GM21526 (cell line): ENCODE measurements around the gene STARD9.

Experiments used
- ATAC-seq: cut with Tn5 transposase; IDR thresholded peaks from one replicate; pipeline ENCODE4 v1.9.1; 2021; ENCODE audit warnings: moderate library complexity; ENCODE audit not compliant: unreplicated experiment, low FRiP score

Gene STARD9

GRCh38 chr15:42691770-42692169, 116.4 kb downstream of the STARD9 start:
- no peak for ATAC-seq

DNA sequence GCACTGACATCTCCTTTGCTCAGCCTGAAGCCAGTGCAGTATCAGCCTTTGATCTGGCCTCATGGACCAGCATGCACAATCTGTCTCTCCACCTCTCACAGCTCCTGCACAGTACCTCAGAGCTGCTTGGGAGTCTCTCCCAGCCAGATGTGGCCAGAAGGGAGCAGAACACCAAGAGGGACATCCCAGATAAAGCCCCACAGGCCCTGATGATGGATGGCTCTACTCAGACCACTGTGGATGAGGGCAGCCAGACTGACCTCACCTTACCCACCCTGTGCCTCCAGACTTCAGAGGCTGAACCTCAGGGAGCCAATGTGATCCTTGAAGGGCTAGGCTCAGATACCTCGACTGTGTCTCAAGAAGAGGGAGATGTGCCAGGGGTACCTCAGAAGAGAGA, 117.1 kb downstream of the STARD9 start:
- ATAC-seq = no peak

DNA sequence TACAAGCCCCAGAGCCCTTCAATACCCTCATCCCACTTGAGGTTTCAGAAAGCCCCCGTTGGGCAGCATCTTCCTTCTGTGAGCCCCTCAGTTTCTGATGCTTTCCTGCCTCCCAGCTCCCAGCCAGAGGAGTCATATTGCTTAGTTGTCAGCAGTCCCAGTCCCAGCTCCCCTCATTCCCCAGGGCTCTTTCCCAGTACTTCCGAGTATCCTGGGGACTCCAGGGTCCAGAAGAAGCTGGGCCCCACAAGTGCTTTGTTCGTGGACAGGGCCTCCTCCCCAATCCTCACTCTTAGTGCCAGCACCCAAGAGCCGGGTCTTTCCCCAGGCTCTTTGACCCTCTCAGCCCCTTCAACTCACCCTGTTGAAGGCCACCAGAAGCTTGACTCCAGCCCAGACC, 117.6 kb downstream of the STARD9 start:
- no peak for ATAC-seq

DNA sequence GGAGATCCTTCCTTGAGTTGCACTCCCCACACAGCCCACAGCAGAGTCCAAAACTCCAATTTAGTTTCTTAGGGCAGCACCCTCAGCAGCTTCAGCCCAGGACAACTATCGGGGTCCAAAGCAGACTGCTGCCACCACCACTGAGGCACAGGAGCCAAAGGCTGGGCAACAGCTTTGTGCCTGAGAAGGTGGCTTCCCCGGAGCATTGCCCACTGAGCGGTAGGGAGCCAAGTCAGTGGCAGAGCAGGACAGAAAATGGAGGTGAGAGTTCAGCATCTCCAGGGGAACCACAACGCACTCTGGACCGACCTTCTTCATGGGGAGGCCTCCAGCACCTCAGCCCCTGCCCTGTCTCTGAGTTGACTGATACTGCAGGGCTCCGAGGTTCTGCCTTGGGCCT, 118.1 kb downstream of the STARD9 start:
- ATAC-seq = no peak

GRCh38 chr15:42693942-42694341, 118.5 kb downstream of the STARD9 start:
- no peak for ATAC-seq

- no peak for ATAC-seq
Measured at GRCh38 chr15:42694398-42694797, 119.0 kb downstream of the STARD9 start.

DNA sequence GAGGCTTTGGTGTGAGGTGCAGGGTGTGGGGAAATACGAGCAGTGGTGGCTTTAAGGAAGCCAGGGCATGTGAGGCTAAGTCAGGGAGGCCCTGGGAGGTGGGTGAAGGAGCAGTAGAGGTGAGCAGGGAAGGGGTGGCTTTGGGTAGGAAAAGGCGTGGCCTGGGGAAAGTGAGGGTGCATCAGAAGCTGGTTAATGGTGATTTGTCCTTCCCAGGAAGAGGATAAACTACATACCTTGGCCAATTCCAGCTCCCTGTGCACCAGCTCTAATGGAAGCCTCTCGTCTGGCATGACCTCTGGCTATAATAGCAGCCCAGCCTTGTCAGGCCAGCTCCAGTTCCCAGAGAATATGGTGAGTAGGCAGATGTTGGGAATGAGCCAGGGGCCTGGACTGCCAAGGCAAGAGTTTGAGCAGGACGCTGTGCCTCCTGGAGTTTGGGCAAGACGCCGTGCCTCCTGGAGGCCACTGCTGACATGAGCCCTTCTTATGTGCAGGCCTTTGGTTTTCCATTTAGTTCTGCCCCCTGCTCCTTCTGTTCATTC, 120.2 kb downstream of the STARD9 start:
- ATAC-seq = no peak

GRCh38 chr15:42696626-42697025, 121.2 kb downstream of the STARD9 start:
- no peak for ATAC-seq

GRCh38 chr15:42704492-42704926, 129.1 kb downstream of the STARD9 start:
- ATAC-seq = no peak

GRCh38 chr15:42705336-42705735, 129.9 kb downstream of the STARD9 start:
- no peak for ATAC-seq

- ATAC-seq = no peak
Measured at GRCh38 chr15:42707068-42707467, 131.7 kb downstream of the STARD9 start.

DNA sequence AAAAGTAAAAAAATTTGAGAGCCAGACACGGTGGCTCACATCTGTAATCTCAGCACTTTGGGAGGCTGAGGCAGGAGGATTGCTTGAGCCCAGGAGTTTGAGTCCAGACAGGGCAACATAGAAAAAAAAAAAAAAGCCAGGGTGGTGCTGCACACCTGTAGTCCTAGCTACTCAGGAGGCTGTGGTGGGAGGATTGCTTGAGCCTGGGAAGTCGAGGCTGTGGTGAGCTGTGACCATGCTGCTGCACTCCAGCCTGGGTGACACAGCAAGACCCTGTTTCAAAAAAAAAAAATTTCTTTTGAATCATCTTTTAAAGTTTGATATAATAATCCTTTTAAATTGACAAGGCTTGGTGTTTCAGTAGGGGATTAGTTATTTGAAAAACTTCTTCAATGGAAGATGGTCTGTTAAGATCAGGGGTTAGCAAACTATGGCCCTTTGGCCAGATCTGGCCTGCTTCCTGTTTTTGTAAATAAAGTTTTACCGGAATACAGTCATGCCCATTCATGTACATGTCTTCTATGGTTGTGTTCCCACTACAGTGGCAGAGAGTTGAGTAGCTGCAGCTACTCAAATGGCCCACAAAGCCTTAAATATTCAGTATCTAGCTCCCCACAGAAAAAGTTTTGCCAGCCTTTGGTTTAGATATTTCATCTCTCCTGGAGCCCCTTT, 132.6 kb downstream of the STARD9 start:
- ATAC-seq = no peak

DNA sequence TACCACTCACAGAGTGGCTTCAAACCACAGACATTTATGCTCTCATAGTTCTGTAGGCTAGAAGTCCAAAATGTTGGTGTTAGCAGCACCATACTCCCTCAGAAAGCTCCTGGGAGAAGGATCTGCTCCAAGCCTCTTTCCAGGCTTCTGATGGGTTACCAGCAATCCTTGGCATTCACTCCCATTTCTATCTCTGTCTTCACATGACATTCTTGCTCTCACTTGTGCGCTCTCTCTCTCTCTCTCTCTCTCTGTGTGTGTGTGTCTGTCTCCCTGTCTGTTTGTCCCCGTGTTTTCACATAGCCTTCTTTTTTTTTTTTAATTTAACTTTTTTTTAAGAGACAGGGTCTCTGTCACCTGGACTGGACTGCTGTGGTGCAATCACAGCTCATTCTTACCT, 135.3 kb downstream of the STARD9 start:
- no peak for ATAC-seq

- ATAC-seq = no peak
Measured at GRCh38 chr15:42711746-42712145, 136.3 kb downstream of the STARD9 start.

GRCh38 chr15:42712584-42712983, 137.2 kb downstream of the STARD9 start:
- ATAC-seq = no peak

DNA sequence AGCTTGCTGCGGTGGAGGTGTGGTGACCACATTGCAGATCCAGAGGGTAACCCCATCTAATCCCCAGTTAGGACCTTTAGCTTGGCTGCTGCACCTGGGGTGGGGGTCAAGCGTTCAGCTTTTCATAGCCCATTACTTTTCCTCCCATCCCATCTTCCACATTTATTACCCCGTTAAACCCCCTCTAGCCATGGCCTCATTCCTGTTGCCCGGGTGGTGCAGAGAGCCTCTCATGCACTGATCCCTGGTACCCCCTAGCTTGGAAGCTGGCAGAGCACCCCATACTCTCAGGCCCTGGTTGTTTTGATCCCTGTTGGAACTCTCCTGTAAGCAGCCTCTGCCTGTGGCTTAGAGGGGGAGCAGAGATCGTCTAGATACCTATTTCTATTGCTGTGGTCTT, 140.7 kb downstream of the STARD9 start:
- no peak for ATAC-seq

DNA sequence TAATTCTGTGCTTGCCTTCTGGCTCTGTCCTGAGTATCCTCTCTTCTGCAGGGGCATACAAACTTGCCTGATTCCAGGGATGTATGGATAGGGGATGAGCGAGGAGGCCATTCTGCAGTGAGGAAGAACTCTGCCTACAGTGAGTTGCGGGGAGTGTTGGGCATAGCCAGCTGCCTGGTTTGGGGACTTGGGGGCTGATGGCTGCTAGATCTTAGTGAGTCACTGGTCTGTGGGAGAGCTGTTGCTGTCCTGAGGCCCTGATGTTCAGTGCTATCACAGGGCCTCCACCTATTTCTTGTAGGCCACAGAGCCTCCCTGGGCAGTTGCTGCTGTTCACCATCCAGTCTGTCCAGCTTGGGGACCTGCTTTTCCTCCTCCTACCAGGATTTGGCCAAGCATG, 141.2 kb downstream of the STARD9 start:
- ATAC-seq = no peak

DNA sequence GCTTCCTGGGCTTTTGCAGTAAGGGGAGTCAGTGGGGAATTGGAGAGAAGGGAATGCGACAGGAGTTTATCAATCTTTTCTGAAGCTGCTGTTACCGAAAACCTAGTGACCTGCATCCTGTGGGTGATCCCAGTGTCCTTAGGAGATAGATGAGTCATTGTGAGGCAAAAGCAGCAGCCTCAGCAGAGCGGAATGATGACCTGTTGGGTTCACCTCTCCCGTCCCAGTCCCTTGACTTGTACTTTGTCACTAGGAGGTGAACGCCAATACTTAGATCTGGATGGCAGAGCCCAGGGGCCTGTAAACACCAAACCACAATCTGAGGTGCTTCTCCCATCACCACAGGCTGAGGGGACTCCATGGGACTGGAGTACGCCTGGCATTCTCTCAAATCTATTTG, 143.6 kb downstream of the STARD9 start:
- ATAC-seq = no peak

DNA sequence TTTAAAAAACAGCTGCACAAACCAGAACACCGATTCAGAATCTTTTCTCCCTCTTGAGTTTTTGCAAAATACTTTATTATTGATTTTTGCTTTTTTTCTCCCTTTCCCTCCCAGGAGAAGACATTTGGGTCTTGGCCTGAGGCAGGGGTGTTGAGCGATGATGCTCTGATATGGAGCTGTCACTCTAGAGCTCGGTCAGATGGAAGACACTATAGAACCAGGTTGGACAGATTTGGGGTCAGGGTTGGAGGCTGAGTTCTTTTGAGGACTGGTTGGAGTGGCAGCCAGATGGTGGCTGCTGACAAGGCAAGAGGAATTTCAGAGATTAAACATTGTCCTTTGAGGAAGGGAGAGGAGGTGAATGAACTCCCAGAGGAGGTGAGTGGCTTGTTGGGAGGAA, 144.7 kb downstream of the STARD9 start:
- ATAC-seq = no peak

- ATAC-seq = no peak
Measured at GRCh38 chr15:42721016-42721415, 145.6 kb downstream of the STARD9 start.

DNA sequence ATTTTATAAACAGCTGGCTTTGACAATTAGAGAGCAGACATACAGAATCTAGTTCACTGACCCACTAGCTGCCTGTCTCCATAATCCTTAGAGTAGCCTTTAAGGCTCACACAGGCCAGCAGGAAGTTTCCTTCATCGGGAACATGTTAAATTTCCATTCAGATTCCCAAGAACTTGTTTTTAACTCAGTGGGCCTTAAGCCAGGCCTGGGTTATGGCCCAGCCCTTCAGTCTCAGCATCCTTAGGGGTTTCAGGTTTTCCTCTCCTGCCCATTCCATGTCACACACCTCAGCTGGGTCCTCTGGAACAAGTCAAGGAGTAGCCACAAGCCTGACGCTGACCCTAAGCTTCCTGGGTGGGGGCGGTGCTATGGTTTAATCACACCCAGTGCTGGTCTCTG, 146.5 kb downstream of the STARD9 start:
- no peak for ATAC-seq

DNA sequence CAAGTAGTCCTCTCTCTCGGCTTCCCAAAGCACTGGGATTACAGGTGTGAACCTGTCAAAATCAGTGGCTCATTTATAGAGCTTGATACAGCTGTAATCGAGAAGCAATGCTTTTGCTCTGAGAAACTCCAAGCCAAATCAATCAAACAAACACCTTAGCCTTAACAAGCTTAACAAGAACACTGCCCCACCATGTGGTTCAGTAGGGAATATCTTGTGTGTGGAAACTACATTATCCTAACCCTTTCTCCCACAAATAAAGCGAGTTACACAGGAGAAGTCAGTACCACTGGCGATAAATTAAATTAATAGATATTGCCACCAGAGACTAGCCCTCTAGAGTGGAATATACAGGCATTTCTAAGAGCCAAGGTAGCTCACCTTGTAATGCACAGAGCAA, 147.7 kb downstream of the STARD9 start:
- ATAC-seq = no peak

GRCh38 chr15:42724276-42724675, 148.9 kb downstream of the STARD9 start:
- no peak for ATAC-seq
